ENCODE data around the gene CYLC2. TPM values are rescaled to one million over a fixed set of nuclear protein-coding genes. Genes with fewer than 3 reads are reported as not detected.

Gene CYLC2
- not detected for polyA plus RNA-seq (ENCODE audit: insufficient read length in 12 of 12)
- long read RNA-seq, donor 1, result 0 reads
- long read RNA-seq, donor 2, result 0 reads
- long read RNA-seq, donor 3, result 0 reads
- long read RNA-seq, donor 4, result 0 reads
- long read RNA-seq, donor 5, result 0 reads
- long read RNA-seq, donor 6, result 0 reads
- long read RNA-seq, donor 7, result 0 reads
- long read RNA-seq, donor 8, result 0 reads
- long read RNA-seq, donor 9, result 0 reads
- long read RNA-seq, donor 10, result 0 reads
- long read RNA-seq, donor 11, result 0 reads

DNA sequence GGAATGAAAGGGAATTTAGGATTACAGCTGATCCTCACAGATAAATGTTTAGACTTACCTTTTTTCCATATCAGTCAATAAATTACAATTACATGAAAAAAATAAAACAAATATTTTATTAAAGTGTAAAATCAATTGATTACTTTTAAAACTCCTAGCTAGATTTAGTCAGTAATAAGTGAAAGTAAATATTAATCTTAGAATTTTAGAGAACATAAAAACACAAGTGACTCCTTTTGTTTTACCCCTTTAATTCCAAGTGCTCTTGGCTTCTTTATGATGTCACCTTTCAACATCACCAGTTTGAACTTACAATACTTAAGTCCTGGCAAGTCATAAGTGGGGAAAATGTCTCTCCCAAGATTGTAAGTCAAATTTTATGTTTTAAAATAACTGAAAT lies at the start of gene CYLC2:
TSS of gene CYLC2 (plus strand) at position 301 of the 400 bp plus-strand sequence. CDS start at position 349, 48 bp downstream.
- DNase-seq, result no peak

DNA sequence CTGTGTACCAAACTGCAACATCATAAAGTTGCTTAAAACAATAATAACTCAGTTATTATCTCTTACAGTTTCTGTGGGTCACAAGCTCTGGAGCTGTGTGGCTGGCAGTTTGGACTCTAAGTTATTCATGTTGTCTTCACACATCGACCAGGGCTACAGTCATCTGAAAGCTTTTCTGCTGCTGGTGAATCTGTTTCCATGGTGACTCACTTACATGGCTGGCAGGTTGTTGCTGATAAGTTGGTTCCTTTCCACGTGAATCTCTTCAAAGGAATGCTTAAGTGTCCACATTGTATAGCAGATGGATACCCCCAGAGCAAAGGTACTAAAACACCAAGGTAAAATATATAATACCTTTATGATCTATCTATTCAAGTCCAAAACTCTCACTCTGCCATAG lies 44.8 kb upstream of the CYLC2 start:
- no peak for DNase-seq

DNA sequence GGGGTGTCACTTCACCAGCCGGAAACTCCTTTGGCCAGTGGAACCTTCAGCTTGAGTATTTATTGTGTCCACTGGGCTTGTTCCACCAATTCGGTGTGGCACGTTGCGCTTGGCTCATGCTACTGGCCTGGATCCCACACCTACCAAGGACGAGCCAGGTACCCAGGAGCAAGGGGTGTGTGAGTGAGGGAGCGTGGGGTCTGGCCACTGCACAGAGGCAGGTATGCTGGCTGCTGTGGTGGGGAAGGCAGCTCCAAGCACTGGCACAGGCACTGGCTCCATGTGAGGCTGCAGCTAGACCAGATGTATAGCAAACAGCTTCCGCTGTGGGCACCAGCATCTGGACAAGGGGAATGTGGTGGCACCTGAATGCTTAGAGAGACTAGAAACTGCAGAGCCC lies 28.1 kb upstream of the CYLC2 start:
- no peak for DNase-seq

DNA sequence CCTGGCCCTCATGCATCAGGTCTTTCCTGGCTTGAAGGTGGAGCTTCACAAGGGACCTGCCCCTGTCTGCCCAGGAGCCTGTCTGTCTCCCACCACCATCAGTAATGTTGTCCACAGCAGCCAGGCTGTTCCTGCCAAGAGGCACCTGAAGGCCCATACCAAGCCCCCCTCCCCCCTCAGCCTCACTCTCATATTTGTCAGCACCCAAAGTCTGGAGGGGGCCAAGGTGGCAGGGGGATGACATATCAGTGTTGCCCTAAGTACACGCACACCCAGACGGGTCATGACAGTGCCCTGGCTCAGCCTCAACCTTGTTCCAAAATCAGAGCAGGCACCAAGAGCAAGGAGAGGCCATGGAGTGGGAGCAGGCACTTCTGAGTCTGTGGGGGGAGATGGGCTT lies 27.2 kb upstream of the CYLC2 start:
- DNase-seq, result no peak

DNA sequence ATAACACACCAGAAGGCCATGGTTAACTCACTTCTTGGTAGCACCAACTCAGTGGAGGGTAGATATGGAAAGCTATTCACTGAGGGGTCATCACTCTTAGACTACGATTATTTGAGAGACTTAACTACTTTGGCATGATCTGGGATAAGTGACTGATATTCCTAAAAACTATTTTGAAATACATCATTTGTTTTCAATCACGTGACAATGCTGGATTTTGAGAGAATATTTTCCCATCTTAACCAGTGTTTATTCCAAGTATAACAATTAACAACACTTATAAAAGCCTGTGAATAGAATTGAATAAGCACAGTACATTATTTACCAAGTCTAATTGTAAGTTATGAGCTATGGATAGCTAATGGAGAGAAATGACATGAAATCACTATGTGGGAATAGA lies 22.4 kb upstream of the CYLC2 start:
- DNase-seq, result no peak

DNA sequence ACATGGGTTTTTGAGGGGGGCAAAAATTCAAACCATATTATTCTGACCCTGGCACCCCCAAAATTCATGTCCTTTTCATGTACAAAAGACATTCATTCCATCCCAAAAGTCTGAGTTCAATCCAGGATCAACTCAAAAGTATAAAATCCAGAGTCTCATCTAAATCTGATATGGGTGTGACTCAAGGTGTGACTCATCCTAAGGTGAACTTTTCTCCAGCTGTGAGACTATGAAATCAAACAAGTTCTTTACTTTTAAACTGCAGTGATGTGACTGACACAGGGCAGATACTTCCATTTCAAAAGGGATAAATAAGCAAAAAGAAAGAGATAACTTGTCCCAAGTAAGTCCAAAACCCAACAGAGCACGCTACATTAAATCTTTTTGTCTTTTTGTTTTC lies 20.6 kb upstream of the CYLC2 start:
- DNase-seq, result no peak

GRCh38 chr9:102975251-102975650 lies 19.9 kb upstream of the CYLC2 start:
- DNase-seq, result no peak

- DNase-seq, result no peak
These were observed 9.8 kb upstream of the CYLC2 start for GRCh38 chr9:102985162-102985895.

GRCh38 chr9:102986425-102986824 lies 8.7 kb upstream of the CYLC2 start:
- no peak for DNase-seq

DNA sequence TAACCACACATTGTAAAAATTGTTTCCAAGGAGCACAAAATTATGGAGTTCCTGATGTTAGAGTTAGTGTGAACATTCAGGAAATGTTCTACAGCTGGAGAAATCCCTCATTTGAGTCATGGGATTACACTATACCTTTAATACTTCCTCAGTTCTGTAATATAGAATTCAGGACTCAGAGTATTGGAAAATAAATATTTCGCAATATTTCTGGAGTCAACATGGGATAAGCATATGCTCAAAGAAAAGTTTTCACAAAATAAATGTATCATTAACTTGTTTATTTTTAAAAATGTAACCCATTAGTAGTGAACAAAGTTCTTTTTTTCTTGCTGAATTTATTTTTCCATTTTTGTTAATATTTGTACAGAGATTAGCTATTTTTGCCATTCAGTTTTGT lies 8.6 kb downstream of the CYLC2 start:
- no peak for DNase-seq

DNA sequence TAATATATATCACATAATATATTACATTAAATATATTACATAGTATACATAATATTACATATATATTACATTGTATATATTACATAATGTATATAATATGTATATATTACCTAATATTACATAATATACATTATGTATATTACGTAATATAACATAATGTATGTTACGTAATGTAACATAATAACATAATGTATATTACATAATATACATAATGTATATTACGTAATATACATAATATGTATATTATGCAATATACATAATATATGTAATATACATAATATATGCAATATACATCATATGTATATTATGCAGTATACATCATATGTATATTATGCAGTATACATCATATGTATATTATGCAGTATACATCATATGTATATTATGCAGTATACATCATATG lies 19.1 kb downstream of the CYLC2 start:
- no peak for DNase-seq

- DNase-seq, result no peak
These were observed 30.7 kb downstream of the CYLC2 start for GRCh38 chr9:103025796-103026195.

DNA sequence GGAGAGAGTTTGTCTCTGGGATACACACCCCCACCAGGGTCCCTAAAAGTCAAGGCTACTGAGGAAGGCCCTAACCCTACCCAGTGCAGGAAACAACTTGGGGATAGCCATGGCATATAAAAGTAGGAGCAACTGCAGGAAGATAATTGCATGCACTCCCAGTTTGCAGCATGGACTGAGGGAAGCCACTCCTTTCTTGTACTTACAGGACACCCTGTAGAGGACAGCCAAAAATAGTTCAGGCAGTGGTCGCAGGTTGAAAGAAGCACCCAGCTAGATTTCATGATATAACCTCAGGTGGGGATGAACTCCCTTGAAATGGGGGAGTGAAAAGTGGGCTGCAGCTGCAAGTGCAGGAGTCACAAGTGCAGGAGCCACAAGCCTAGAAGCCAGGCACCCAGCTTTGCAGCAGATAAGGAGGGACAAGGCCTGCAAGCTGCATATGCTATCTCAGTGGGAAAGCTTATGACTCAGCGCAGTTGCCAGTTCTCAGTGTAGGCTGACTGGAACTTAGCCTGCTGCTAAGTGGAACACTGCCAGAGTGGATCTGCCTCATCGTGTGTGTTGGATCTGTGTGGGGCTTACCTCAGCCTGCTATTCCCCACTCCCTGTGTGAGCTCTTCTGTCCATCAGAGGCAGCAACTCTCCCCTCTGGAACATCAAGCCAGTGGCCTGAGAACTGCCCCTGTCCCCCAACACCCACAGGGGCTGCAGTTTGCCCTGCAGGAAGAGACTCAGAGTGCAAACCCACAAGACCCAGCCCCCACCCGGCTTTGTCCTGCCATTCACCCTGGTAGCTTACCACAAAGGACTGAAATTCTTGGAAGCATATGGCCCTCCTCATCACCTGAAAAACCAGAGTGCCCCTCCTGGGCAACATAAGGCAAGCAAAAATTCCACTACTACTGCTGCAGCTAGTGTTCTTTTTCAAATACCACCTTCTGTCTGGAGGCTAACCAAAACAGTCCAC lies 42.7 kb downstream of the CYLC2 start:
- no peak for DNase-seq

GRCh38 chr9:103041961-103042360 lies 46.8 kb downstream of the CYLC2 start:
- no peak for DNase-seq
